ENCODE measurements around the gene KRTDAP. TPM values are rescaled to one million over a fixed set of nuclear protein-coding genes. Genes with fewer than 3 reads are reported as not detected.
"Not testable (repeated sequence)": the region's sequence is repeated elsewhere in the genome, so short reads cannot be mapped to it uniquely, and the experiment has no call there.

The KRTDAP gene
- polyA plus RNA-seq, 3 donors: 0.21 to 0.42 TPM; not detected in 1

DNA sequence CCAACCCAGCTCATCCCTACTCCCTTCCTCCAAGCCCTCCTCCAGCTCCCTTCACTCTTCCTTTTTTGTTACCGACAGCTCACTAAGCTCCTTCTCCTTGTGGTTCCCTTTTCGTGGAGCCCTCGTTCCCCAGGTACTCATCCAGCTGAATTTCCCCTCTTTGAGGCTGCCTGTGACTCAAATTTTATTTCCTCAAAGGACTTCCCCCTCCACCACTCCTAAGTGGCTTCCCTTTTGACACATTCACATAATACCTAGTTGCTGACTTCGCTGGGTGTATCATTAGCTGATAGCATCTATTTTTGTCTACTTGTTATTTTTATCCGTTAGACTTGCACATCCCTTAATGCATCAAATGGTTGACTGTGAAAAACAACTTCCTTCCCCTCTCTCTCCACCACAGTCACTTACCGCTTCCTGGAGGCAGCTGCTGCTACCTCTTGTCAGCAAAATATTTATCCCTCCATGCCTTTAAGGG lies 27.7 kb downstream of the KRTDAP start:
- H3K27ac ChIP-seq (ENCODE audit: low read depth, low read length): no peak overlapping the region
- WGBS, 3 donors: 16 to 58% (median 26%) methylated on average over 6 of the region's 6 CpGs

DNA sequence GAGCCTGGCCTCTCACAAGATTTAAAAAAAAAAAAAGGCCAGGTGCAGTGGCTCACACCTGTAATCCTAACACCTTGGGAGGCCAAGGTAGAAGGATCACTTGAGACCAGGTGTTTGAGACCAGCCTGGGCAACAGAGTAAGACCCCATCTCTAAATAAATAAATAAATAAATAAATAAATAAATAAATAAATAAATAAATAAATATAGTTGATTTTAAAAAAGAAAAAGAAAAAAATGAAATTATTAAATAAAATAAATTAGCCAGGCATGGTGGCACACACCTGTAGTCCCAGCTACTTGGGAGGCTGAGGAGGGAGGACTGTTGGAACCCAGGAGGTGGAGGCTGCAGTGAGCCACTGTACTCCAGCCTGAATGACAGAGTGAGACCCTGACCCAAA lies 28.5 kb downstream of the KRTDAP start:
- not testable (repeated sequence) for H3K27ac ChIP-seq (ENCODE audit: low read depth, low read length)

DNA sequence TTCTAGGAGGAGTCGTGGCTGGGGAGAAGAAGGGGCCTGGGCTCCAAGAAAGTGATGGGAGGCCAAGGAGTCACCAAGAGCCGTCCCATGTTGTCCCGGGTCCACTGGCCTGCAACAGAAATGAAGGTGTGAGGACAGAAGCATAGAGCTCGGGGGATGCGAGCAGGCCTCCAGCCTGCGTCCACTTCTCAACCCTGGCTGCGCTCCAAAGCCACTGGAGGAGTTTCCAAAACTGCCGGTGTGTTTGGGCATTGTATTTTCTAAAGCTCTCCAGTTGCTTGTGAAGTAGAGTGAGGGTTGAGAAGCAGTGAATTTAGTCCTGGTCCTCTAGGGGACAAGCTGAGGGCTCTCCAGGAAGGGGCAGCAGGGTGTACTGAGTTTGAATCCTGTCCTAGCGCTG lies 29.2 kb downstream of the KRTDAP start:
- H3K27ac ChIP-seq (ENCODE audit: low read depth, low read length): no peak overlapping the region
- 68 to 84% (median 72%) methylated on average over 9 of the region's 9 CpGs for WGBS, 3 donors

- no peak overlapping the region for H3K27ac ChIP-seq (ENCODE audit: low read depth, low read length)
- WGBS, 3 donors: 68 to 92% (median 69%) methylated on average over 10 of the region's 10 CpGs
These were observed 29.7 kb downstream of the KRTDAP start for GRCh38 chr19:35460608-35461007.

DNA sequence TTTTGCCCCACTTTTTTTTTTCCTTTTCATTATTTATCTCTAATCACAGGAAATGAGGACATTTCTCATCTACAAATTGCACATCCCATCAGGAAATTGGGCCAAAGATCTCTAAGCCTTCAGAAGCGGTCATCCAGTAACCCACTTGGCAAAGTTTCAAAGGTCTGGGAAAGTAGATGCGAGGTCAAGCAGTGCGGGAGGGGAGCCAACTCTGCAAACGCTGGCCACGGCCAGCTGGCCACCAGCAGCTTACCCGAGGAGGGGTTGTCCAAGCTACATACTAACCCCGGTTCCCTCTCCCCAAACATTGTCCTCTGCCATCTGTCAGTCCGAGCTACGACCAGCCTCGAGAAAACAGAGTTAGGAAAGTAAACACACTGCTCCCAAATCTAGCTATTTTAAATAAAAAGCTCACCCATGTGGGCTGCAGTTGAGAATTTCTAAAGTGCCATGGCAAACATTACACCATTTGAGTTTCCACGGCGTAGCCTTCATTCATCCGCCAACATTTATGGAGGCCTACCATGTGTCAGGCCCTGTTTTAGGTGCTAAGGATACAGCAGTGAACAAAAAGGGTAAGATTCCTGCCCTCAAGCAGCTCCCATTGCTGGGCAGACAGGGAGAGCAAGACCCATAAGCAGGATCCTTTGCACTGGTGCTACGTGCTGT lies 30.7 kb downstream of the KRTDAP start:
- 19 to 30% (median 29%) methylated on average over 14 of the region's 14 CpGs for WGBS, 3 donors
- no peak overlapping the region for H3K27ac ChIP-seq (ENCODE audit: low read depth, low read length)

GRCh38 chr19:35458731-35459391 lies 31.4 kb downstream of the KRTDAP start:
- 11 to 19% (median 14%) methylated on average over 10 of the region's 10 CpGs for WGBS, 3 donors
- H3K27ac ChIP-seq (ENCODE audit: low read depth, low read length): peak overlapping the region; percentile 13

DNA sequence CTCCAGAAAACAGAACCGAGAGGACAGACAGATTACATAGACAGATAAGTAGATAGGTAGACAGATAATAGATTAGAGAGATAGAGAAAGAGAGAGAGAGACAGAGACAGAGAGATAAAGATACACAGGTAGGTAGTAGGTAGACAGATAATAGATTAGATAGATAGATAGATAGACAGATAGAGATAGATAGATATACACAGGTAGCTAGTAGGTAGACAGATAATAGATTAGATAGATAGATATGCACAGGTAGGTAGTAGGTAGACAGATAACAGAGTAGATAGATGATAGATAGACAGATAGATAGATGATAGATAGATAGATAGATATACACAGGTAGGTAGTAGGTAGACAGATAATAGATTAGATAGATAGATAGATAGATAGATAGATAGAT lies 32.1 kb downstream of the KRTDAP start:
- no peak overlapping the region for H3K27ac ChIP-seq (ENCODE audit: low read depth, low read length)
- 57 to 83% (median 75%) methylated on average over 1 of the region's 1 CpG for WGBS, 3 donors

- no peak overlapping the region for H3K27ac ChIP-seq (ENCODE audit: low read depth, low read length)
- WGBS, 3 donors: 93 to 100% (median 97%) methylated on average over 5 of the region's 5 CpGs
These were observed 33.1 kb downstream of the KRTDAP start for GRCh38 chr19:35457173-35457572.

- 60 to 84% (median 77%) methylated on average over 2 to 3 of the region's 3 CpGs for WGBS, 3 donors
- no peak overlapping the region for H3K27ac ChIP-seq (ENCODE audit: low read depth, low read length)
These were observed 34.6 kb downstream of the KRTDAP start for GRCh38 chr19:35455616-35456201.

DNA sequence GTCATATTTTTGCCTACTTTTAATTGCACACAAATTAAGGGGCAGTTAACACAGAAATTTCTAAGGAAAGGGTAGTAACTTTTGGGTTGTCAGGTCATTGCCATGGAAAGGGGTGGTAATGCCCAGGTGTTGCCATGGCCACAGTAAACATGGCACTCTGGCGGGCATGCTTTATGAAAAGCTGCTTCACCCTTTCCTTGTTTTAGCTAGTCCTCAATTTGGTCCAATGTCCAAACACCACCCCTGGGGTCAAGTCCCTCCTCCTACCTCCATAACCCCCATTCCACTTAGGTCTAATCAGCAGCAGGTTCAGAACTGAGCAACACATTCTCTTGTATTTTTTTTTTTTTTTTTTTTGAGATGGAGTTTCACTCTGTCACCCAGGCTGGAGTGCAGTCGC lies 35.6 kb downstream of the KRTDAP start:
- no peak overlapping the region for H3K27ac ChIP-seq (ENCODE audit: low read depth, low read length)
- 83 to 91% (median 90%) methylated on average over 2 of the region's 2 CpGs for WGBS, 3 donors

GRCh38 chr19:35451338-35452096 lies 38.7 kb downstream of the KRTDAP start:
- 68 to 94% (median 79%) methylated on average over 7 of the region's 7 CpGs for WGBS, 3 donors
- no peak overlapping the region for H3K27ac ChIP-seq (ENCODE audit: low read depth, low read length)

GRCh38 chr19:35449359-35450043 lies 40.8 kb downstream of the KRTDAP start:
- no peak overlapping the region for H3K27ac ChIP-seq (ENCODE audit: low read depth, low read length)
- WGBS, 3 donors: 46 to 64% (median 63%) methylated on average over 24 to 27 of the region's 27 CpGs

GRCh38 chr19:35447606-35448469 lies 42.4 kb downstream of the KRTDAP start, which contains the start of gene FFAR2:
TSS of gene FFAR2 (plus strand) at chr19:35448257. CDS start at chr19:35449715, 1,458 bp downstream.
- no peak within 1 kb of the TSS for H3K27ac ChIP-seq (ENCODE audit: low read depth, low read length)
- WGBS, 3 donors: 67 to 85% (median 71%) methylated on average over 12 of the region's 12 CpGs

GRCh38 chr19:35445826-35446593 lies 44.3 kb downstream of the KRTDAP start:
- 68 to 88% (median 73%) methylated on average over 21 of the region's 21 CpGs for WGBS, 3 donors
- no peak overlapping the region for H3K27ac ChIP-seq (ENCODE audit: low read depth, low read length)

DNA sequence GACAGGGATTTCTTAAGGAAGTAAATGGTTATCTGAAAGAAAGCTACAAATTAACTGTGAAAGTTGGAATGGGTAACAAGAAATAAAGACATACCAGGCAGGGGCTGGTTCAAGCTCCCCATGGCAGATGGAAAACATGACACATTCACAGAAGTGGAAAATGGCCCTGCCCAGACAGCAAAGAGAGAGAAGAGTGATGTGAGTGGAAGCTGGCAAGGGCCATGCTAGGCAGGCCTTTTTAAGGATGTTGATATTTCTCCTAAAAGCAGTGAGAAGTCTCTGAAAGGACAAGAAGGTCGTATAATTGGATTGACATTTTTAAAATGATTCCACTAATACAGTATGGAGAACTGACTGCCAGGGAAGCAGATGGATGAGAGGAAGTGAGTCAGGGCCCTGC lies 45.5 kb downstream of the KRTDAP start:
- H3K27ac ChIP-seq (ENCODE audit: low read depth, low read length): no peak overlapping the region
- WGBS, 3 donors: 79 to 85% (median 83%) methylated on average over 1 of the region's 1 CpG

DNA sequence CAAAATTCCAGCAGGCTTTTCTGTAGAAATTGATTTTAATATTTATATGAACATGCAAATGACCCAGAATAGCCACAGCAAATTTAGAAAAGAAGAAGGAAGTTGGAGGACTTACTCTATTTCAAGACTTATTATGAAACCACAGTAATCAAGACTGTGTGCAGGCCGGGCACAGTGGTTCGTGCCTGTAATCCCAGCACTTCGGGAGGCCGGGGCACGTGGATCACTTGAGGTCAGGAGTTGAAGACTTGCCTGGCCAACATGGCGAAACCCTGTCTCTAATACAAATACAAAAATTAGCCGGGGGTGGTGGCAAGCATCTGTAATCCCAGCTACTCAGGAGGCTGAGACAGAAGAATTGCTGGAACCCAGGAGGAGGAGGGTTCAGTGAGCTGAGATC lies 48.2 kb downstream of the KRTDAP start:
- no peak overlapping the region for H3K27ac ChIP-seq (ENCODE audit: low read depth, low read length)
- WGBS, 3 donors: 40 to 87% (median 61%) methylated on average over 7 of the region's 7 CpGs

DNA sequence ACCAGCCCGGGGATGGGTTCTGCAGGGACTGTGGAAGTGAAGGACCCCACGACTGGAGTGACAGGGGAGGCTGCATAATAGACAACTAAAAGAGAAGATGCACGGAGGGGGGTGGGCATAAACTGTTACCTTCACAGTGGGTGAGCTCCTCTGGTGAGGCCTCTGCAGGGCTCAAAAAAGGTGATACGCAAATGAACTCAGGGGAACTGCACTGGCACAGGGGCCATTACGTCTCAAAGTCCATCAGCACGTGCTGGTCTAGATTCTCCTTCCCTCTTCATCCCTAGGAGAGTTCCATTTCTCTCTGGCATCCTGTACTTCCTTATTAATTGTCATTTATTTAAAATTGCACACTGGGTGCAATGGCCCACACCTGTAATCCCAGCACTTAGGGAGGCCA lies 50.3 kb downstream of the KRTDAP start:
- 94 to 97% (median 94%) methylated on average over 6 of the region's 6 CpGs for WGBS, 3 donors

More for the DNA sequence above, 50.3 kb downstream of the KRTDAP start:
- H3K27ac ChIP-seq (ENCODE audit: low read depth, low read length): no peak overlapping the region

Data from adipose tissue (tissue), 3 donors.